OCI-LY3 (cell line): ENCODE data around the gene ALDOC.

Source experiments
- EZH2phosphoT487 ChIP-seq: fragments of 200-600 bp; shearing (Covaris generic); IDR thresholded peaks from 2 replicates; pipeline ENCODE4 v1.6.1; 2018; ENCODE audit warnings: antibody characterized with exemption, mixed run types, low read depth
- TF ChIP-seq, protein P1 (sequence below): fragments of 200-600, 300-600 bp; sonication (generic); IDR thresholded peaks from 2 replicates; pipeline ENCODE4 v1.5.1; 2014; ENCODE audit warnings: antibody characterized with exemption, low read length, low read depth

GRCh38 chr17:28616281-28616680, 39.6 kb upstream of the ALDOC start:
- TF ChIP-seq, protein P1, sequence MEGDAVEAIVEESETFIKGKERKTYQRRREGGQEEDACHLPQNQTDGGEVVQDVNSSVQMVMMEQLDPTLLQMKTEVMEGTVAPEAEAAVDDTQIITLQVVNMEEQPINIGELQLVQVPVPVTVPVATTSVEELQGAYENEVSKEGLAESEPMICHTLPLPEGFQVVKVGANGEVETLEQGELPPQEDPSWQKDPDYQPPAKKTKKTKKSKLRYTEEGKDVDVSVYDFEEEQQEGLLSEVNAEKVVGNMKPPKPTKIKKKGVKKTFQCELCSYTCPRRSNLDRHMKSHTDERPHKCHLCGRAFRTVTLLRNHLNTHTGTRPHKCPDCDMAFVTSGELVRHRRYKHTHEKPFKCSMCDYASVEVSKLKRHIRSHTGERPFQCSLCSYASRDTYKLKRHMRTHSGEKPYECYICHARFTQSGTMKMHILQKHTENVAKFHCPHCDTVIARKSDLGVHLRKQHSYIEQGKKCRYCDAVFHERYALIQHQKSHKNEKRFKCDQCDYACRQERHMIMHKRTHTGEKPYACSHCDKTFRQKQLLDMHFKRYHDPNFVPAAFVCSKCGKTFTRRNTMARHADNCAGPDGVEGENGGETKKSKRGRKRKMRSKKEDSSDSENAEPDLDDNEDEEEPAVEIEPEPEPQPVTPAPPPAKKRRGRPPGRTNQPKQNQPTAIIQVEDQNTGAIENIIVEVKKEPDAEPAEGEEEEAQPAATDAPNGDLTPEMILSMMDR, result no peak
- no peak for TF ChIP-seq EZH2phosphoT487
